Neutrophil (primary cell): ENCODE results near the gene CCDC3.
"Not testable (repeated sequence)": the region's sequence is repeated elsewhere in the genome, so short reads cannot be mapped to it uniquely, and the experiment has no call there.

ENCODE experiments used
- H3K27ac ChIP-seq: fragments of 200-600 bp; sonication (generic); 2 replicates; pipeline ENCODE4 v1.5.1; 2016; ENCODE audit warnings: mild to moderate bottlenecking, moderate library complexity
- H3K27me3 ChIP-seq: fragments of 200-600 bp; sonication (generic); 2 replicates; pipeline ENCODE4 v1.6.0; 2016; ENCODE audit warnings: mild to moderate bottlenecking
- H3K36me3 ChIP-seq: fragments of 200-600 bp; sonication (generic); 2 replicates; pipeline ENCODE4 v1.5.1; 2017
- H3K4me1 ChIP-seq, 2 experiments: fragments of 200-600 bp in 1 of 2; sonication (generic) in 1 of 2; 1 replicate in 1 of 2; 2 replicates in 1 of 2; pipeline versions ENCODE4 v1.5.1 to v1.6.1; 2013 to 2016; ENCODE audit warnings: low read depth in 1 of 2, low read length in 1 of 2, mild to moderate bottlenecking in 1 of 2, moderate library complexity in 1 of 2; ENCODE audit not compliant: control insufficient read depth in 1 of 2, insufficient read depth in 1 of 2
- H3K4me3 ChIP-seq, 2 experiments: fragments of 200-600 bp in 1 of 2; sonication (generic) in 1 of 2; 1 replicate in 1 of 2; 2 replicates in 1 of 2; pipeline ENCODE4 v1.5.1; 2013 to 2016; ENCODE audit warnings: low read depth in 1 of 2, low read length in 1 of 2, mild to moderate bottlenecking in 1 of 2, moderate library complexity in 1 of 2
- H3K9me3 ChIP-seq: fragments of 200-600 bp; sonication (generic); 2 replicates; pipeline ENCODE4 v1.5.1; 2016
- CTCF ChIP-seq: fragments of 200-600 bp; sonication (generic); IDR thresholded peaks from 2 replicates; pipeline ENCODE4 v1.5.1; 2016; ENCODE audit warnings: antibody characterized with exemption

Gene CCDC3

GRCh38 chr10:13036841-13037240 lies 35.3 kb upstream of the CCDC3 start:
- Histone ChIP-seq H3K9me3 (no peaks in the 10 kb centered on the region), H3K4me1 (no peaks in the 10 kb centered on the region), H3K36me3 (no peaks in the 10 kb centered on the region), H3K4me3 (no peak overlapping the region), H3K27me3 (no peaks in the 10 kb centered on the region), H3K27ac (no peak overlapping the region)
- TF ChIP-seq CTCF, result no peak

- H3K36me3 ChIP-seq, H3K27me3 ChIP-seq, H3K9me3 ChIP-seq, H3K4me3 ChIP-seq, H3K4me1 ChIP-seq, H3K27ac ChIP-seq: not testable (repeated sequence)
Observed at GRCh38 chr10:13035731-13036130, 34.2 kb upstream of the CCDC3 start.

- no peaks in the 10 kb centered on the region for H3K9me3 ChIP-seq
- no peak overlapping the region for H3K27ac ChIP-seq
- no peaks in the 10 kb centered on the region for H3K4me1 ChIP-seq
- no peak for TF ChIP-seq CTCF
- no peak overlapping the region for H3K4me3 ChIP-seq
- H3K27me3 ChIP-seq, result no peaks in the 10 kb centered on the region
- no peaks in the 10 kb centered on the region for H3K36me3 ChIP-seq
Observed at GRCh38 chr10:13026873-13027272, 25.4 kb upstream of the CCDC3 start.

- H3K4me1 ChIP-seq, result no peaks in the 10 kb centered on the region
- H3K4me3 ChIP-seq, result no peak overlapping the region
- H3K9me3 ChIP-seq, result no peaks in the 10 kb centered on the region
- H3K27ac ChIP-seq, result no peak overlapping the region
- H3K36me3 ChIP-seq, result no peaks in the 10 kb centered on the region
- H3K27me3 ChIP-seq, result no peaks in the 10 kb centered on the region
- no peak for TF ChIP-seq CTCF
Observed at GRCh38 chr10:13023754-13024153, 22.2 kb upstream of the CCDC3 start.

GRCh38 chr10:13019280-13019679 lies 17.8 kb upstream of the CCDC3 start:
- TF ChIP-seq CTCF, result no peak
- Histone ChIP-seq H3K27ac (no peak overlapping the region), H3K4me3 (no peak overlapping the region), H3K4me1 (no peaks in the 10 kb centered on the region), H3K27me3 (no peaks in the 10 kb centered on the region), H3K36me3 (no peaks in the 10 kb centered on the region), H3K9me3 (no peaks in the 10 kb centered on the region)

GRCh38 chr10:13018171-13018570 lies 16.7 kb upstream of the CCDC3 start:
- H3K36me3 ChIP-seq, result no peaks in the 10 kb centered on the region
- TF ChIP-seq CTCF, result no peak
- no peaks in the 10 kb centered on the region for H3K27me3 ChIP-seq
- H3K9me3 ChIP-seq, result no peaks in the 10 kb centered on the region
- H3K4me3 ChIP-seq, result no peak overlapping the region
- H3K27ac ChIP-seq, result no peak overlapping the region
- H3K4me1 ChIP-seq, result no peaks in the 10 kb centered on the region
